ENCODE data around the gene IMPG2. TPM values are rescaled to one million over a fixed set of nuclear protein-coding genes. Genes with fewer than 3 reads are reported as not detected.
A peak's percentile ranks its signal among the peaks of the same experiment; 100 is the strongest.

Gene IMPG2
- total RNA-seq, 6 donors from 2014 or later: 0.11 to 1.0 (median 0.20) TPM; not detected in 1

GRCh38 chr3:101212730-101213129, 107.6 kb downstream of the IMPG2 start:
- Histone ChIP-seq H3K27me3 (no peaks in the 10 kb centered on the region), H3K4me1 (no peaks in the 10 kb centered on the region), H3K9me3 (peaks cover 0 to 8% (median 0%) of the 10 kb centered on the region in 4 donors), H3K27ac (no peak overlapping the region), H3K4me3 (no peak overlapping the region), H3K36me3 (no peaks in the 10 kb centered on the region)
- TF ChIP-seq CTCF (IDR thresholded peaks at IDR 0.05) (no peak), POLR2AphosphoS5 (IDR thresholded peaks at IDR 0.05) (no peak), EP300 (IDR thresholded peaks at IDR 0.05) (no peak), POLR2A (IDR thresholded peaks at IDR 0.05) (no peak)
- ATAC-seq (ENCODE audit: low FRiP score in 2 of 2) (no peak), DNase-seq (no peak)
- WGBS, 2 donors: 70% methylated on average over 2 of the region's 2 CpGs

GRCh38 chr3:101204246-101204645, 116.1 kb downstream of the IMPG2 start:
- Histone ChIP-seq H3K27me3 (no peaks in the 10 kb centered on the region), H3K27ac (no peak overlapping the region), H3K4me1 (no peaks in the 10 kb centered on the region), H3K9me3 (no peaks in the 10 kb centered on the region), H3K4me3 (no peak overlapping the region), H3K36me3 (no peaks in the 10 kb centered on the region)
- TF ChIP-seq POLR2AphosphoS5 (IDR thresholded peaks at IDR 0.05): no peak
- 55 to 63% methylated on average over 2 of the region's 2 CpGs for WGBS, 2 donors
- peak in 1 of 2 donors; percentile 71 for ATAC-seq (ENCODE audit: low FRiP score in 2 of 2)
- DNase-seq: no peak

- no peaks in the 10 kb centered on the region for H3K4me1 ChIP-seq
- DNase-seq (no peak), ATAC-seq (ENCODE audit: low FRiP score in 2 of 2) (no peak)
- H3K4me3 ChIP-seq: no peak overlapping the region
- no peaks in the 10 kb centered on the region for H3K36me3 ChIP-seq
- TF ChIP-seq CTCF (IDR thresholded peaks at IDR 0.05) (no peak), POLR2A (IDR thresholded peaks at IDR 0.05) (no peak), POLR2AphosphoS5 (IDR thresholded peaks at IDR 0.05) (no peak), EP300 (IDR thresholded peaks at IDR 0.05) (no peak)
- WGBS, 2 donors: 69 to 82% methylated on average over 5 of the region's 5 CpGs
- H3K9me3 ChIP-seq: no peaks in the 10 kb centered on the region
- no peaks in the 10 kb centered on the region for H3K27me3 ChIP-seq
- H3K27ac ChIP-seq: no peak overlapping the region
Measured at GRCh38 chr3:101203411-101203810, 117.0 kb downstream of the IMPG2 start.

- H3K9me3 ChIP-seq: no peaks in the 10 kb centered on the region
- DNase-seq: no peak
- TF ChIP-seq POLR2AphosphoS5 (IDR thresholded peaks at IDR 0.05) (no peak), EP300 (IDR thresholded peaks at IDR 0.05) (no peak), POLR2A (IDR thresholded peaks at IDR 0.05) (no peak), CTCF (IDR thresholded peaks at IDR 0.05) (no peak)
- no peak overlapping the region for H3K27ac ChIP-seq
- H3K36me3 ChIP-seq: no peaks in the 10 kb centered on the region
- H3K27me3 ChIP-seq: no peaks in the 10 kb centered on the region
- H3K4me3 ChIP-seq: no peak overlapping the region
- no peaks in the 10 kb centered on the region for H3K4me1 ChIP-seq
- WGBS, 2 donors: 45 to 50% methylated on average over 1 of the region's 1 CpG
- ATAC-seq (ENCODE audit: low FRiP score in 2 of 2): no peak
Measured at GRCh38 chr3:101202640-101203039, 117.7 kb downstream of the IMPG2 start.

- Histone ChIP-seq H3K4me3 (no peak overlapping the region), H3K27me3 (no peaks in the 10 kb centered on the region), H3K27ac (no peak overlapping the region), H3K9me3 (no peaks in the 10 kb centered on the region), H3K36me3 (no peaks in the 10 kb centered on the region), H3K4me1 (no peaks in the 10 kb centered on the region)
- no peak for TF ChIP-seq CTCF (IDR thresholded peaks at IDR 0.05)
- TF ChIP-seq POLR2AphosphoS5 (IDR thresholded peaks at IDR 0.05): no peak
- no peak for TF ChIP-seq POLR2A (IDR thresholded peaks at IDR 0.05)
- no peak for TF ChIP-seq EP300 (IDR thresholded peaks at IDR 0.05)
- 21% methylated on average over 3 of the region's 3 CpGs for WGBS, 2 donors
- ATAC-seq (ENCODE audit: low FRiP score in 2 of 2) (no peak), DNase-seq (no peak)
Measured at GRCh38 chr3:101200461-101200860, 119.9 kb downstream of the IMPG2 start.

All from upper lobe of left lung (tissue), 6 donors.